Measurements from ENCODE around the gene UPK2.
"Not testable (repeated sequence)": the region's sequence is repeated elsewhere in the genome, so short reads cannot be mapped to it uniquely, and the experiment has no call there.

The UPK2 gene

GRCh38 chr11:118991486-118992038, 35.5 kb downstream of the UPK2 start:
- not testable (repeated sequence) for H3K4me1 ChIP-seq (ENCODE audit: control insufficient read depth in 2 of 2, insufficient read depth in 2 of 2, low read length in 2 of 2); H3K27me3 ChIP-seq (ENCODE audit: control insufficient read depth in 2 of 2, insufficient read depth in 2 of 2, low read length in 2 of 2); H3K27ac ChIP-seq (ENCODE audit: low read depth in 2 of 2, low read length in 2 of 2); H3K9ac ChIP-seq (ENCODE audit: low read depth in 1 of 2, low read length in 2 of 2); H3K4me3 ChIP-seq (ENCODE audit: low read length in 2 of 2); H3K9me3 ChIP-seq (ENCODE audit: control insufficient read depth in 2 of 2, low read length in 2 of 2); H3K36me3 ChIP-seq (ENCODE audit: control insufficient read depth in 2 of 2, insufficient read depth in 2 of 2, low read length in 2 of 2)

GRCh38 chr11:118996926-118997626, 41.0 kb downstream of the UPK2 start:
- Histone ChIP-seq H3K27ac (ENCODE audit: low read depth in 2 of 2, low read length in 2 of 2) (peak overlapping the region in 1 of 2 donors; percentile 69), H3K9me3 (ENCODE audit: control insufficient read depth in 2 of 2, low read length in 2 of 2) (no peaks in the 10 kb centered on the region), H3K4me3 (ENCODE audit: low read length in 2 of 2) (peak overlapping the region; percentile 68 to 100), H3K9ac (ENCODE audit: low read depth in 1 of 2, low read length in 2 of 2) (peak overlapping the region; percentile 72 to 89), H3K27me3 (ENCODE audit: control insufficient read depth in 2 of 2, insufficient read depth in 2 of 2, low read length in 2 of 2) (no peaks in the 10 kb centered on the region), H3K4me1 (ENCODE audit: control insufficient read depth in 2 of 2, insufficient read depth in 2 of 2, low read length in 2 of 2) (peaks cover 17 to 18% of the 10 kb centered on the region in 2 donors), H3K36me3 (ENCODE audit: control insufficient read depth in 2 of 2, insufficient read depth in 2 of 2, low read length in 2 of 2) (peaks cover 0 to 7% of the 10 kb centered on the region in 2 donors)

DNA sequence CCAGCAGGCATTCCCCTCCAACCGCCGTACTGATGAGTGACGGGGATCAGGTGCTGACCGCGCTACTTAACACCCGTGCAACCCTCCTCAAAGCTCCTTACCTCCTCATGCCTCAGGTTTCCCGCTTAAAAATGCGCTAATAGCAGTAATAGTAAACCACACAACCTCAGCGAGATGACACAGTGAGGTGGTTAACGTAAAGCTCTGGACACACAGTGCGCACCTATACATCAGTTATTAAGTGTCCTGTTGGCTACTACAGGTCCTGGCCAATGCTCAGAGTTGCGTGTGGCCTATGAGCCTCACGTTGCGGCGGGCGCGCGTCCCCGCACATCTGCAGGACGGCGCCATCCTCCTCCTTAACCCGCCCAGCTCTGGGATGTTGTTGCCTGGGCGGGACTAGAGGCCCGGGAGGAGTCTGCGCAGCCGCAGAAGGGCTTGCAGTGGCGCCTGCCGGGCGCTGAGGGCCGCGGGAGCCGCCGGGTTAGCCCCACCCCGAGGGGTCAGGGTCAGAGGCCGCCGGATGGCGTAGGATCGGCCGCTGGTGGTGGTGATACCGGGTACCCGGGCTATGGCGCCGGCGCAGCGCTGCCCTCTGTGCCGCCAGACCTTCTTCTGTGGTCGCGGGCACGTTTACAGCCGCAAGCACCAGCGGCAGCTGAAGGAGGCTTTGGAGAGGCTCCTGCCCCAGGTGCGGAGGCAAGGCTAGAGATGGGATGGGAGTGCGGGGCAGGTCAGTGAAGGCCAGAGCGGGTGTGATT, 41.7 kb downstream of the UPK2 start, which contains the start of gene CENATAC:
TSS of gene CENATAC (plus strand) at position 512 of the 761 bp plus-strand sequence. CDS start at position 572, 60 bp downstream.
- peak within 1 kb of the TSS; percentile 35 to 69 for H3K27ac ChIP-seq (ENCODE audit: low read depth in 2 of 2, low read length in 2 of 2)
- no peaks in the 10 kb centered on the region for H3K9me3 ChIP-seq (ENCODE audit: control insufficient read depth in 2 of 2, low read length in 2 of 2)
- H3K27me3 ChIP-seq (ENCODE audit: control insufficient read depth in 2 of 2, insufficient read depth in 2 of 2, low read length in 2 of 2): no peaks in the 10 kb centered on the region
- H3K36me3 ChIP-seq (ENCODE audit: control insufficient read depth in 2 of 2, insufficient read depth in 2 of 2, low read length in 2 of 2): peaks cover 0 to 10% of the 10 kb centered on the region in 2 donors
- peaks cover 17 to 18% of the 10 kb centered on the region in 2 donors for H3K4me1 ChIP-seq (ENCODE audit: control insufficient read depth in 2 of 2, insufficient read depth in 2 of 2, low read length in 2 of 2)
- peak within 1 kb of the TSS; percentile 68 to 100 for H3K4me3 ChIP-seq (ENCODE audit: low read length in 2 of 2)
- H3K9ac ChIP-seq (ENCODE audit: low read depth in 1 of 2, low read length in 2 of 2): peak within 1 kb of the TSS; percentile 74 to 89

DNA sequence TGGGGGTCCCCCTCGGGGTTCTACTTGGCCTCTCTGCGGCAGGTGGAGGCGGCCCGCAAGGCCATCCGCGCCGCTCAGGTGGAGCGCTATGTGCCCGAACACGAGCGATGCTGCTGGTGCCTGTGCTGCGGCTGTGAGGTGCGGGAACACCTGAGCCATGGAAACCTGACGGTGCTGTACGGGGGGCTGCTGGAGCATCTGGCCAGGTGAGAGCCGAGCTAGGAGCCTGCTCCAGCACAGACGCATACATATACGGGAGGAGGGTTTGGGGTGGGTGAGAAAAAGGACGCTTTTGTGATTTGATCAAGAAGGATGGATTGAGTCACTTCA, 42.3 kb downstream of the UPK2 start:
- H3K27ac ChIP-seq (ENCODE audit: low read depth in 2 of 2, low read length in 2 of 2): peak overlapping the region; percentile 35 to 69
- H3K9ac ChIP-seq (ENCODE audit: low read depth in 1 of 2, low read length in 2 of 2): peak overlapping the region; percentile 74 to 89
- H3K4me1 ChIP-seq (ENCODE audit: control insufficient read depth in 2 of 2, insufficient read depth in 2 of 2, low read length in 2 of 2): peaks cover 17 to 18% of the 10 kb centered on the region in 2 donors

DNA sequence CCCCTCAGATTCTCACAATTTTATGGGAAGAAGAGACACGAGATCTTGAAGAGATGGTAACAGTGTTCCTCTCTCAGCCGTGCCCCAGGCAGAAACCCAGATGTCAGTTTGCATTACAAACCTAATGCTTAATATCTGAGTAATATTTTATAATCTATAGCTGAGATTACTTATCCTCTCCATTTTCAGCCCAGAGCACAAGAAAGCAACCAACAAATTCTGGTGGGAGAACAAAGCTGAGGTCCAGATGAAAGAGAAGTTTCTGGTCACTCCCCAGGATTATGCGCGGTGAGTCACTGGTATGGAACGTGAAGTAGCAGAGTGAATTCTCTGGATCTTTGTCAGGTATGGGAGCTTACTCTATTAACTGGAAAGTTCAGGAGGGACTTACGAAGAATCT, 42.7 kb downstream of the UPK2 start:
- Histone ChIP-seq H3K9ac (ENCODE audit: low read depth in 1 of 2, low read length in 2 of 2) (peak overlapping the region; percentile 74 to 89), H3K9me3 (ENCODE audit: control insufficient read depth in 2 of 2, low read length in 2 of 2) (no peaks in the 10 kb centered on the region), H3K36me3 (ENCODE audit: control insufficient read depth in 2 of 2, insufficient read depth in 2 of 2, low read length in 2 of 2) (peaks cover 0 to 14% of the 10 kb centered on the region in 2 donors), H3K4me3 (ENCODE audit: low read length in 2 of 2) (peak overlapping the region; percentile 68 to 100), H3K27me3 (ENCODE audit: control insufficient read depth in 2 of 2, insufficient read depth in 2 of 2, low read length in 2 of 2) (no peaks in the 10 kb centered on the region), H3K27ac (ENCODE audit: low read depth in 2 of 2, low read length in 2 of 2) (peak overlapping the region in 1 of 2 donors; percentile 69), H3K4me1 (ENCODE audit: control insufficient read depth in 2 of 2, insufficient read depth in 2 of 2, low read length in 2 of 2) (peaks cover 17 to 18% of the 10 kb centered on the region in 2 donors)

More for the DNA sequence above, 42.3 kb downstream of the UPK2 start:
- H3K27me3 ChIP-seq (ENCODE audit: control insufficient read depth in 2 of 2, insufficient read depth in 2 of 2, low read length in 2 of 2): no peaks in the 10 kb centered on the region
- no peaks in the 10 kb centered on the region for H3K9me3 ChIP-seq (ENCODE audit: control insufficient read depth in 2 of 2, low read length in 2 of 2)
- peak overlapping the region; percentile 68 to 100 for H3K4me3 ChIP-seq (ENCODE audit: low read length in 2 of 2)
- H3K36me3 ChIP-seq (ENCODE audit: control insufficient read depth in 2 of 2, insufficient read depth in 2 of 2, low read length in 2 of 2): peaks cover 0 to 14% of the 10 kb centered on the region in 2 donors

GRCh38 chr11:119000906-119001305, 44.8 kb downstream of the UPK2 start:
- Histone ChIP-seq H3K4me1 (ENCODE audit: control insufficient read depth in 2 of 2, insufficient read depth in 2 of 2, low read length in 2 of 2) (peaks cover 17 to 18% of the 10 kb centered on the region in 2 donors), H3K27me3 (ENCODE audit: control insufficient read depth in 2 of 2, insufficient read depth in 2 of 2, low read length in 2 of 2) (no peaks in the 10 kb centered on the region), H3K9me3 (ENCODE audit: control insufficient read depth in 2 of 2, low read length in 2 of 2) (no peaks in the 10 kb centered on the region), H3K4me3 (ENCODE audit: low read length in 2 of 2) (no peak overlapping the region), H3K27ac (ENCODE audit: low read depth in 2 of 2, low read length in 2 of 2) (no peak overlapping the region), H3K9ac (ENCODE audit: low read depth in 1 of 2, low read length in 2 of 2) (no peak overlapping the region), H3K36me3 (ENCODE audit: control insufficient read depth in 2 of 2, insufficient read depth in 2 of 2, low read length in 2 of 2) (peaks cover 0 to 22% of the 10 kb centered on the region in 2 donors)

DNA sequence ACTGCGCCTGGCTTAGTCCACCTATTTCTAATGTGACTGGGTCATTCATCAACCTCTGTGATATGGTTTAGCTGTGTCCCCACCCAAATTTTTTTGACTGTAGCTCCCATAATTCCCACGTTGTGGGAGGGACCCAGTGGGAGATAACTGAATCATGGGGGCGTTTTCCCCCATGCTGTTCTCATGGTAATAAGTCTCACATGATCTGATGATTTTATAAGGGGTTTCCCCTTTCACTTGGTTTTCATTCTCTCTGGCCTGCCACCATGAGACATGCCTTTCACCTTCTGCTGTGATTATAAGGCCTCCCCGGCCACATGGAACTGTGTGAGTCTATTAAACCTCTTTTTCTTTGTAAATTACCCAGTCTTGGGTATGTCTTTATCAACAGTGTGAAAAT, 50.6 kb downstream of the UPK2 start:
- Histone ChIP-seq H3K36me3 (ENCODE audit: control insufficient read depth in 2 of 2, insufficient read depth in 2 of 2, low read length in 2 of 2) (peaks cover 13 to 33% of the 10 kb centered on the region in 2 donors), H3K4me3 (ENCODE audit: low read length in 2 of 2) (no peak overlapping the region), H3K4me1 (ENCODE audit: control insufficient read depth in 2 of 2, insufficient read depth in 2 of 2, low read length in 2 of 2) (no peaks in the 10 kb centered on the region), H3K9me3 (ENCODE audit: control insufficient read depth in 2 of 2, low read length in 2 of 2) (no peaks in the 10 kb centered on the region), H3K9ac (ENCODE audit: low read depth in 1 of 2, low read length in 2 of 2) (no peak overlapping the region), H3K27ac (ENCODE audit: low read depth in 2 of 2, low read length in 2 of 2) (no peak overlapping the region), H3K27me3 (ENCODE audit: control insufficient read depth in 2 of 2, insufficient read depth in 2 of 2, low read length in 2 of 2) (no peaks in the 10 kb centered on the region)

All from mucosa of rectum (tissue), 2 donors.